Prostate gland (tissue), 2 donors: ENCODE measurements around the gene SLC28A3. TPM values are rescaled to one million over a fixed set of nuclear protein-coding genes. Genes with fewer than 3 reads are reported as not detected.

Experiments
- DNase-seq: peaks from one replicate; pipeline ENCODE4 v3.0.0-alpha.2; 2019; ENCODE audit warnings: low spot score
- H3K27ac ChIP-seq, 2 donors: fragments of 200-600 bp; sonication (generic); 2 replicates each; pipeline ENCODE4 v1.5.1; 2017 to 2019
- H3K27me3 ChIP-seq: fragments of 200-600 bp; sonication (generic); replicated peaks from 2 replicates; pipeline ENCODE4 v1.5.1; 2019; ENCODE audit not compliant: insufficient read depth
- H3K36me3 ChIP-seq, 2 donors: fragments of 200-600 bp; sonication (generic); 1 replicate in 1 of 2; 2 replicates in 1 of 2; pipeline versions ENCODE4 v1.5.1 to v1.8.1; 2017 to 2019
- H3K4me1 ChIP-seq: fragments of 200-600 bp; sonication (generic); replicated peaks from 2 replicates; pipeline ENCODE4 v1.5.1; 2019
- H3K4me3 ChIP-seq, 2 donors: fragments of 200-600 bp; sonication (generic); 2 replicates each; pipeline ENCODE4 v1.5.1; 2017 to 2019
- H3K9me3 ChIP-seq: fragments of 200-600 bp; sonication (generic); 2 replicates; pipeline ENCODE4 v1.5.1; 2017
- CTCF ChIP-seq, 4 experiments: fragments of 200-600 bp in 2 of 4; fragments of 450-650 bp in 2 of 4; sonication (generic) in 2 of 4; IDR thresholded peaks; 1 replicate in 3 of 4; 2 replicates in 1 of 4; pipeline ENCODE4 v1.5.1; 2016 to 2019; ENCODE audit warnings: antibody characterized with exemption in 4 of 4, mild to moderate bottlenecking in 2 of 4, moderate library complexity in 2 of 4
- POLR2A ChIP-seq: fragments of 450-650 bp; IDR thresholded peaks from one replicate; pipeline ENCODE4 v1.6.1; 2016; ENCODE audit warnings: antibody characterized with exemption, mild to moderate bottlenecking
- POLR2AphosphoS5 ChIP-seq: sonication (generic); formaldehyde crosslinking; IDR thresholded peaks from one replicate; pipeline ENCODE4 v1.6.1; 2017; ENCODE audit warnings: antibody characterized with exemption
- WGBS: methylation state at CpG from one replicate; pipeline ENCODE4 v1.1.5; 2018; 5-methylcytosine and 5-hydroxymethylcytosine counted together
- intact Hi-C: fragments of 100-400 bp; cut with DNase I; formaldehyde crosslinking; loops from one replicate; pipeline ENCODE4 v1.14.2; 2022
- total RNA-seq, 2 donors: library from RNA; depleted of rRNA; stranded (reverse); fragments of >200 nt; gene quantifications; one replicate each; pipeline ENCODE4 v1.1.0, GENCODE V29; 2016

The SLC28A3 gene
- total RNA-seq, 2 donors from 2014 or later, result 0.23 TPM; not detected in 1

GRCh38 chr9:84324811-84325210, 15.7 kb downstream of the SLC28A3 start:
- intact Hi-C loops, result no loop called here
- TF ChIP-seq CTCF (IDR thresholded peaks at IDR 0.05) (no peak), POLR2AphosphoS5 (no peak), POLR2A (no peak)
- H3K27ac ChIP-seq, result no peak overlapping the region

GRCh38 chr9:84323858-84324257, 16.7 kb downstream of the SLC28A3 start:
- H3K9me3 ChIP-seq, result no peaks in the 10 kb centered on the region
- no peak overlapping the region for H3K4me3 ChIP-seq
- no peaks in the 10 kb centered on the region for H3K36me3 ChIP-seq
- no peaks in the 10 kb centered on the region for H3K27me3 ChIP-seq
- no peak for DNase-seq
- 79% methylated on average over 2 of the region's 2 CpGs for WGBS
- intact Hi-C loops, result no loop called here
- no peaks in the 10 kb centered on the region for H3K4me1 ChIP-seq
- no peak overlapping the region for H3K27ac ChIP-seq
- TF ChIP-seq POLR2AphosphoS5 (no peak), CTCF (IDR thresholded peaks at IDR 0.05) (no peak)

More at GRCh38 chr9:84324811-84325210, 15.7 kb downstream of the SLC28A3 start:
- no peaks in the 10 kb centered on the region for H3K4me1 ChIP-seq
- DNase-seq, result no peak
- no peaks in the 10 kb centered on the region for H3K9me3 ChIP-seq
- H3K27me3 ChIP-seq, result no peaks in the 10 kb centered on the region
- no peak overlapping the region for H3K4me3 ChIP-seq
- H3K36me3 ChIP-seq, result no peaks in the 10 kb centered on the region

GRCh38 chr9:84322828-84323227, 17.7 kb downstream of the SLC28A3 start:
- Histone ChIP-seq H3K36me3 (no peaks in the 10 kb centered on the region), H3K27ac (no peak overlapping the region), H3K4me1 (no peaks in the 10 kb centered on the region), H3K9me3 (no peaks in the 10 kb centered on the region), H3K27me3 (no peaks in the 10 kb centered on the region), H3K4me3 (no peak overlapping the region)
- intact Hi-C loops, result no loop called here
- WGBS, result 96% methylated on average over 1 of the region's 1 CpG
- no peak for TF ChIP-seq CTCF (IDR thresholded peaks at IDR 0.05)
- TF ChIP-seq POLR2A, result no peak
- no peak for TF ChIP-seq POLR2AphosphoS5
- no peak for DNase-seq

- intact Hi-C loops, result no loop called here
- DNase-seq, result no peak
- H3K27me3 ChIP-seq, result no peaks in the 10 kb centered on the region
- H3K4me3 ChIP-seq, result no peak overlapping the region
- H3K4me1 ChIP-seq, result no peaks in the 10 kb centered on the region
- no peak overlapping the region for H3K27ac ChIP-seq
- 95% methylated on average over 1 of the region's 1 CpG for WGBS
- no peaks in the 10 kb centered on the region for H3K9me3 ChIP-seq
- H3K36me3 ChIP-seq, result no peaks in the 10 kb centered on the region
- TF ChIP-seq POLR2AphosphoS5, result no peak
- no peak for TF ChIP-seq CTCF (IDR thresholded peaks at IDR 0.05)
- TF ChIP-seq POLR2A, result no peak
These were observed 20.3 kb downstream of the SLC28A3 start for GRCh38 chr9:84320231-84320630.

- H3K36me3 ChIP-seq, result no peaks in the 10 kb centered on the region
- no peaks in the 10 kb centered on the region for H3K27me3 ChIP-seq
- intact Hi-C loops, result loop anchor here (5.0 kb wide), 1 partner anchor 47 kb away; no protein-coding TSS in a partner anchor
- 72% methylated on average over 4 of the region's 4 CpGs for WGBS
- DNase-seq, result no peak
- no peak for TF ChIP-seq CTCF (IDR thresholded peaks at IDR 0.05)
- no peak for TF ChIP-seq POLR2AphosphoS5
- no peak for TF ChIP-seq POLR2A
- no peak overlapping the region for H3K4me3 ChIP-seq
- no peaks in the 10 kb centered on the region for H3K4me1 ChIP-seq
- no peaks in the 10 kb centered on the region for H3K9me3 ChIP-seq
- no peak overlapping the region for H3K27ac ChIP-seq
These were observed 20.9 kb downstream of the SLC28A3 start for GRCh38 chr9:84319632-84320031.
